ENCODE results near the gene SEPTIN3.

SEPTIN3 gene

DNA sequence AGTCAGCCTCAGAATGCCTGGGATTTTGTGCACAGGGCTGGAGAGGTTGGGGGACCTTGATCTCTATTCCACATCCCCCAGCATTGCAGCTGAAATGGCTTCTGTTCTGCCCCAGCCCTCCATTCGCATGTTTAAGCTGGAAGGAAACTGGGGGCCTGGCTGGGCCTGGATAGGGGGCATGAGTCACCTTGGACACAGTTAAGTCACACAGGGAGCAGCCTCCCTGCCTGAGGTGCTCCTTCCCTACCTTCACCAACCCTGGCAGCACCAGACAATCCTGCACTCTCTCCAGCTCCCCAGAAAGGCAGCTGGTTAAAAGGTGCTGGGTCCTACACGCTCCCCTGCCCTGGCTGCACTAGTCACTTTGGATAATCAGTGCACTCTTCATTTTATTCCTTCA is 16.5 kb upstream of the SEPTIN3 start:
- H3K9me3 ChIP-seq (ENCODE audit: control insufficient read depth, low read length): no peaks in the 10 kb centered on the region
- no peak overlapping the region for H3K4me3 ChIP-seq (ENCODE audit: low read depth, low read length)
- H3K36me3 ChIP-seq (ENCODE audit: control insufficient read depth, insufficient read depth, low read length): no peaks in the 10 kb centered on the region
- H3K4me1 ChIP-seq: no peaks in the 10 kb centered on the region
- H3K79me2 ChIP-seq: no peaks in the 10 kb centered on the region
- no peak overlapping the region for H3K27ac ChIP-seq
- no peak overlapping the region for H2AFZ ChIP-seq
- H3K9ac ChIP-seq: no peak overlapping the region
- TF ChIP-seq, protein P1, sequence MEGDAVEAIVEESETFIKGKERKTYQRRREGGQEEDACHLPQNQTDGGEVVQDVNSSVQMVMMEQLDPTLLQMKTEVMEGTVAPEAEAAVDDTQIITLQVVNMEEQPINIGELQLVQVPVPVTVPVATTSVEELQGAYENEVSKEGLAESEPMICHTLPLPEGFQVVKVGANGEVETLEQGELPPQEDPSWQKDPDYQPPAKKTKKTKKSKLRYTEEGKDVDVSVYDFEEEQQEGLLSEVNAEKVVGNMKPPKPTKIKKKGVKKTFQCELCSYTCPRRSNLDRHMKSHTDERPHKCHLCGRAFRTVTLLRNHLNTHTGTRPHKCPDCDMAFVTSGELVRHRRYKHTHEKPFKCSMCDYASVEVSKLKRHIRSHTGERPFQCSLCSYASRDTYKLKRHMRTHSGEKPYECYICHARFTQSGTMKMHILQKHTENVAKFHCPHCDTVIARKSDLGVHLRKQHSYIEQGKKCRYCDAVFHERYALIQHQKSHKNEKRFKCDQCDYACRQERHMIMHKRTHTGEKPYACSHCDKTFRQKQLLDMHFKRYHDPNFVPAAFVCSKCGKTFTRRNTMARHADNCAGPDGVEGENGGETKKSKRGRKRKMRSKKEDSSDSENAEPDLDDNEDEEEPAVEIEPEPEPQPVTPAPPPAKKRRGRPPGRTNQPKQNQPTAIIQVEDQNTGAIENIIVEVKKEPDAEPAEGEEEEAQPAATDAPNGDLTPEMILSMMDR (IDR thresholded peaks at IDR 0.05): no peak
- no peak overlapping the region for H3K4me2 ChIP-seq (ENCODE audit: low read length)
- H3K27me3 ChIP-seq (ENCODE audit: control insufficient read depth, insufficient read depth, low read length): no peaks in the 10 kb centered on the region

DNA sequence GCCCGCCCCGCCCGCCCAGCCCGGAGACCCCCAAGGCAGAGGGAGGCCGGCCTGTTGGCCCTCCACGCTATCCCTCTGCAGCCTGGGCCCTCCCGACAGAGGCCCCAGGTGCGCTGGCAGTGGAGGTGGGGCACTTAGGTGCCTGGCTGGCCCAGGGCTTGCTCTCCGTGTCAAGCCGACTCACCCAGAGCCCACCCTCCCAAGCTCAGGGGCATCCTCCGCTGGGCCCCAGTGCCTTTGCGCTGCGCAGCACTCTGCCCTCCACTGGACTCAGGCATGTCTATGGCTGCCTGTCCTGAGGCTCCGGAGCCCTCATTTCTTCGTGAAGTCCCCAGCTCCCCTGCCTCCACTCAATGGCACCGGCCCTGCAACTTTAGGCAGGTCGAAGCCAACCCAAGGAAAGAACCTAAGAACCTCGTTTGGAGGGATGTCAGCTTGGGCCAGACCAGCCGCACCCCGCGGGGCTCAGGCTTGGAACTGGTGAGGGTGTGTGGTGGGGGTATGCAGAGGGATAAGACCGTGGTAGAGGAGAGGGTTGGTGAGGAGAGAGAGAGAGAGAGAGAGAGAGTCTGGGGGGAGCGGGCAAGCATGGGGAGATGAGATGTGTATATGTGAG is 11.2 kb upstream of the SEPTIN3 start:
- Histone ChIP-seq H3K27ac (no peak overlapping the region), H3K4me3 (ENCODE audit: low read depth, low read length) (no peak overlapping the region), H3K4me2 (ENCODE audit: low read length) (no peak overlapping the region), H3K4me1 (peaks cover 3% of the 10 kb centered on the region), H2AFZ (peak overlapping the region; percentile 60), H3K79me2 (no peaks in the 10 kb centered on the region), H3K36me3 (ENCODE audit: control insufficient read depth, insufficient read depth, low read length) (no peaks in the 10 kb centered on the region), H3K9me3 (ENCODE audit: control insufficient read depth, low read length) (no peaks in the 10 kb centered on the region), H3K27me3 (ENCODE audit: control insufficient read depth, insufficient read depth, low read length) (no peaks in the 10 kb centered on the region), H3K9ac (no peak overlapping the region)
- TF ChIP-seq, protein P1 (IDR thresholded peaks at IDR 0.05): no peak

DNA sequence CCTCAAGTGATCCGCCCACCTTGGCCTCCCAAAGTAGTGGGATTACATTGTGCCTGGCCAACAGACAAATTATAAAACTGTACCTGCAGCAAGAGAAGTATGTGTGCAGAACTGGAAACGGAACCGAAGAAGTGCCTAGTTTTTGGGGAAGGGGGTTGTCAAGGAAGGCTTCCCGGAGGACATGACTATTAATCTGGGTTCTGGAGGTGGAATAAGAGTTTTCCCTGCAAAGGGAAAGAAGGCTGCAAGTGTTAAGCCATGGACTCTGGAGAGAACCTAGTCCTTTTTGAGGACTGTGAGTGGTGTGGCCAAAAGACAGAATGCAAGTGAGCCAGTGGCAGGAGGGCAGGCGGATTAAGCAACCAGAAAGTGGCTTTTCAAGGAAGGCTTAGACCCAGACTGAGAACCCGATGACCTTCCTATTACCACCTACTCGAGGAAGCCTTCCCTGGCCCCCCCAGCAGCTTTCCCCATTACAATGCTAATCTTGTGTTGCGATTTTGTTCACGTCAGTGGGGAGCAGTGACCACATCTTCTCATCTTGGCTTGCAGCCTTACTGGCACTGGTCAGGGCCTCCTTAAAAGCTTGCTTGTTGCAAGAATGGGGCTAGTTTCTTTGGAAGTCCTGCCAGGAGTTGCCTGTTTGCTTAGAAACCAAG is 5.7 kb upstream of the SEPTIN3 start:
- TF ChIP-seq, protein P1 (IDR thresholded peaks at IDR 0.05): no peak
- H3K9me3 ChIP-seq (ENCODE audit: control insufficient read depth, low read length): no peaks in the 10 kb centered on the region
- no peak overlapping the region for H3K4me2 ChIP-seq (ENCODE audit: low read length)
- H3K27ac ChIP-seq: no peak overlapping the region
- no peak overlapping the region for H3K9ac ChIP-seq
- H3K4me3 ChIP-seq (ENCODE audit: low read depth, low read length): no peak overlapping the region
- no peaks in the 10 kb centered on the region for H3K27me3 ChIP-seq (ENCODE audit: control insufficient read depth, insufficient read depth, low read length)
- H3K36me3 ChIP-seq (ENCODE audit: control insufficient read depth, insufficient read depth, low read length): no peaks in the 10 kb centered on the region
- no peak overlapping the region for H2AFZ ChIP-seq
- no peaks in the 10 kb centered on the region for H3K79me2 ChIP-seq
- peaks cover 3% of the 10 kb centered on the region for H3K4me1 ChIP-seq

DNA sequence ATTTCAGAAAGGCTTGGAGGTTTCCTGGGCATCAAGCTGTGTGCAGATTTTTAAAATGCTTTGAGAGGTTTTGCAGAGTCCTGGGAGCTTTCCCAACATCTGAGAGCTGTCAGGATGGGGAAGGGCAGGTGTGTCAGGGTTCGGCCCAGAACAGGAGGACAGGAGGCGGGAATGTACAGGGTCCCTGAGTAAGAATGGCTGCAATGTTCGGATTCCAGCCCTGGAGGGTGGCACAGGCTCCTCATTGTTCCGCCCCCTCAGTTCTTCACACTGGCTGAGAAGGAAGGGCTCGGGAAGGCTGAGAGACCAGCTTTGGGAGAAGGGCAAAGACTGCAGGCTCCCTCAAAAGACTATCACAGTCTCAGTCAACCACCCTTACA is 5.1 kb upstream of the SEPTIN3 start:
- no peak overlapping the region for H2AFZ ChIP-seq
- TF ChIP-seq, protein P1 (IDR thresholded peaks at IDR 0.05): no peak
- H3K9me3 ChIP-seq (ENCODE audit: control insufficient read depth, low read length): no peaks in the 10 kb centered on the region
- H3K36me3 ChIP-seq (ENCODE audit: control insufficient read depth, insufficient read depth, low read length): no peaks in the 10 kb centered on the region
- H3K4me3 ChIP-seq (ENCODE audit: low read depth, low read length): no peak overlapping the region
- H3K9ac ChIP-seq: no peak overlapping the region
- no peak overlapping the region for H3K27ac ChIP-seq
- no peaks in the 10 kb centered on the region for H3K27me3 ChIP-seq (ENCODE audit: control insufficient read depth, insufficient read depth, low read length)
- H3K4me1 ChIP-seq: peaks cover 3% of the 10 kb centered on the region
- H3K4me2 ChIP-seq (ENCODE audit: low read length): no peak overlapping the region
- H3K79me2 ChIP-seq: no peaks in the 10 kb centered on the region

DNA sequence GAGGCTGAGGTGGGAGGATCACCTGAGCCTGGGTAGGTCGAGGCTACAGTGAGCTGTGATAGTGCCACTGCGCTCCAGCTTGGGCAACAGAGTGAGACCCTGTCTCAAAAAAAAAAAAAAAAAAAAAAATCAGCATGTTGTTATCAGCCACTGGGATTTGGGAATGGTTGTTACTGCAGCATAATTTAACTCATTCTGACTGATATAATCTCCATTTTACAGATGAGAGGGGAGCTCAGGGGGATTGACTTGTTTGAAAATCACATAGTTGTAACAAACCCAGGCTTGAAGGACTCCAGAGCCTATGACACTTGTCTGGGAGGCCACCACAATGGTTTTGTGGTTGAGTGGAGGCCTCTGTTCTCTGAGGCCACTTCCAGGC is 3.0 kb upstream of the SEPTIN3 start:
- no peaks in the 10 kb centered on the region for H3K36me3 ChIP-seq (ENCODE audit: control insufficient read depth, insufficient read depth, low read length)
- H3K27me3 ChIP-seq (ENCODE audit: control insufficient read depth, insufficient read depth, low read length): no peaks in the 10 kb centered on the region
- no peaks in the 10 kb centered on the region for H3K79me2 ChIP-seq
- no peak overlapping the region for H3K4me3 ChIP-seq (ENCODE audit: low read depth, low read length)
- H3K9ac ChIP-seq: no peak overlapping the region
- H2AFZ ChIP-seq: peak overlapping the region; percentile 57
- no peaks in the 10 kb centered on the region for H3K9me3 ChIP-seq (ENCODE audit: control insufficient read depth, low read length)
- H3K4me1 ChIP-seq: no peaks in the 10 kb centered on the region
- H3K4me2 ChIP-seq (ENCODE audit: low read length): no peak overlapping the region
- TF ChIP-seq, protein P1 (IDR thresholded peaks at IDR 0.05): no peak
- H3K27ac ChIP-seq: no peak overlapping the region
